Jurkat, Clone E6-1 (cell line): ENCODE measurements around the gene ARMC9.
A peak's percentile ranks its signal among the peaks of the same experiment; 100 is the strongest.
"Not testable (repeated sequence)": the region's sequence is repeated elsewhere in the genome, so short reads cannot be mapped to it uniquely, and the experiment has no call there.

ENCODE experiments used
- DNase-seq: peaks from one replicate; pipeline ENCODE4 v3.0.0-alpha.2; 2011; ENCODE audit warnings: low read depth, low spot score
- H3K4me3 ChIP-seq: 2 replicates; pipeline ENCODE4 v1.5.1; 2011; ENCODE audit warnings: mild to moderate bottlenecking, low read length, control low read depth, moderate library complexity

ARMC9 gene

GRCh38 chr2:231196592-231196991 lies 1.8 kb upstream of the ARMC9 start:
- H3K4me3 ChIP-seq = no peak overlapping the region
- no peak for DNase-seq

- not testable (repeated sequence) for DNase-seq, H3K4me3 ChIP-seq
These were observed 1.2 kb upstream of the ARMC9 start for GRCh38 chr2:231197196-231197595.

- no peak for DNase-seq
- peak overlapping the region; percentile 93 for H3K4me3 ChIP-seq
These were observed 633 bp upstream of the ARMC9 start for GRCh38 chr2:231197706-231198290.

- DNase-seq = no peak
- H3K4me3 ChIP-seq = peak overlapping the region; percentile 93
These were observed 788 bp downstream of the ARMC9 start for GRCh38 chr2:231199219-231199618.

- no peak overlapping the region for H3K4me3 ChIP-seq
- DNase-seq = no peak
These were observed 2.5 kb downstream of the ARMC9 start for GRCh38 chr2:231200805-231201474.

GRCh38 chr2:231201475-231201814 lies 3.0 kb downstream of the ARMC9 start:
- no peak overlapping the region for H3K4me3 ChIP-seq
- no peak for DNase-seq

- DNase-seq = no peak
- no peak overlapping the region for H3K4me3 ChIP-seq
These were observed 4.7 kb downstream of the ARMC9 start for GRCh38 chr2:231203087-231203486.

GRCh38 chr2:231204146-231204545 lies 5.7 kb downstream of the ARMC9 start:
- no peak overlapping the region for H3K4me3 ChIP-seq
- DNase-seq = no peak

- H3K4me3 ChIP-seq = no peak overlapping the region
These were observed 6.2 kb downstream of the ARMC9 start for GRCh38 chr2:231204581-231204980.

GRCh38 chr2:231207734-231208133 lies 9.3 kb downstream of the ARMC9 start:
- H3K4me3 ChIP-seq = no peak overlapping the region
- peak; percentile 28 for DNase-seq

More at GRCh38 chr2:231204581-231204980, 6.2 kb downstream of the ARMC9 start:
- DNase-seq = no peak

GRCh38 chr2:231210782-231211181 lies 12.4 kb downstream of the ARMC9 start:
- DNase-seq = no peak
- no peak overlapping the region for H3K4me3 ChIP-seq

- no peak for DNase-seq
These were observed 13.1 kb downstream of the ARMC9 start for GRCh38 chr2:231211486-231211885.

GRCh38 chr2:231212329-231212845 lies 14.0 kb downstream of the ARMC9 start:
- no peak for DNase-seq
- H3K4me3 ChIP-seq = no peak overlapping the region

More at GRCh38 chr2:231211486-231211885, 13.1 kb downstream of the ARMC9 start:
- H3K4me3 ChIP-seq = no peak overlapping the region

- no peak for DNase-seq
These were observed 15.7 kb downstream of the ARMC9 start for GRCh38 chr2:231213931-231214642.

GRCh38 chr2:231218366-231218765 lies 19.9 kb downstream of the ARMC9 start:
- H3K4me3 ChIP-seq = no peak overlapping the region
- no peak for DNase-seq

More at GRCh38 chr2:231213931-231214642, 15.7 kb downstream of the ARMC9 start:
- no peak overlapping the region for H3K4me3 ChIP-seq

- DNase-seq = peak; percentile 12
- H3K4me3 ChIP-seq = no peak overlapping the region
These were observed 20.9 kb downstream of the ARMC9 start for GRCh38 chr2:231219289-231219688.

- DNase-seq = no peak
- H3K4me3 ChIP-seq = no peak overlapping the region
These were observed 23.3 kb downstream of the ARMC9 start for GRCh38 chr2:231221761-231222160.

GRCh38 chr2:231222318-231223000 lies 24.0 kb downstream of the ARMC9 start:
- H3K4me3 ChIP-seq = no peak overlapping the region
- no peak for DNase-seq

GRCh38 chr2:231223001-231223375 lies 24.6 kb downstream of the ARMC9 start:
- no peak overlapping the region for H3K4me3 ChIP-seq
- no peak for DNase-seq
